Frontal cortex (tissue), 4 donors: ENCODE data around the gene CHGA. TPM values are rescaled to one million over a fixed set of nuclear protein-coding genes. Genes with fewer than 3 reads are reported as not detected.
A peak's percentile ranks its signal among the peaks of the same experiment; 100 is the strongest.

Source experiments
- DNase-seq, 2 donors: peaks; one replicate each; pipeline ENCODE4 v3.0.0; 2012; ENCODE audit warnings: low spot score in 2 of 2
- FAIRE-seq: peaks from 2 replicates; lab custom pipeline; 2012; peaks lifted over from hg19 to GRCh38; lab: Jason Lieb, UNC
- total RNA-seq: library from RNA; depleted of rRNA; stranded (reverse); fragments of >200 nt; gene quantifications from one replicate; pipeline ENCODE4 v1.2.3, GENCODE V29; 2014
- donor health status: control.
- donor health status: control.
- donor health status: control.

CHGA gene
- total RNA-seq, 1 donor from 2014 or later, result 39.5 TPM

GRCh38 chr14:92956961-92957360, 34.0 kb downstream of the CHGA start:
- no peak for DNase-seq
- FAIRE-seq, result no peak

- FAIRE-seq, result no peak
- peak; percentile 60 to 67 for DNase-seq
These were observed 35.6 kb downstream of the CHGA start for GRCh38 chr14:92958373-92959188.

GRCh38 chr14:92959189-92959531, 36.2 kb downstream of the CHGA start:
- FAIRE-seq, result no peak
- peak; percentile 67 to 74 for DNase-seq

- FAIRE-seq, result no peak
- DNase-seq, result no peak
These were observed 37.1 kb downstream of the CHGA start for GRCh38 chr14:92959761-92960680.

GRCh38 chr14:92960706-92961566, 38.0 kb downstream of the CHGA start:
- FAIRE-seq (no peak), DNase-seq (no peak)

- no peak for FAIRE-seq
- DNase-seq, result no peak
These were observed 38.6 kb downstream of the CHGA start for GRCh38 chr14:92961567-92961855.

GRCh38 chr14:92962031-92962830, 39.3 kb downstream of the CHGA start:
- DNase-seq (no peak), FAIRE-seq (no peak)

GRCh38 chr14:92962831-92963095, 39.8 kb downstream of the CHGA start:
- DNase-seq (no peak), FAIRE-seq (no peak)

- no peak for FAIRE-seq
- DNase-seq, result no peak
These were observed 40.6 kb downstream of the CHGA start for GRCh38 chr14:92963301-92964123.

GRCh38 chr14:92964124-92965109, 41.5 kb downstream of the CHGA start:
- FAIRE-seq, result no peak
- no peak for DNase-seq

- no peak for DNase-seq
- FAIRE-seq, result no peak
These were observed 42.3 kb downstream of the CHGA start for GRCh38 chr14:92965281-92965680.

GRCh38 chr14:92967346-92967926, 44.5 kb downstream of the CHGA start:
- FAIRE-seq, result no peak
- DNase-seq, result no peak

GRCh38 chr14:92968291-92969020, 45.5 kb downstream of the CHGA start:
- FAIRE-seq (no peak), DNase-seq (no peak)

- DNase-seq, result no peak
- no peak for FAIRE-seq
These were observed 46.5 kb downstream of the CHGA start for GRCh38 chr14:92969430-92969829.

- FAIRE-seq, result no peak
- no peak for DNase-seq
These were observed 46.9 kb downstream of the CHGA start for GRCh38 chr14:92969871-92970270.

- no peak for DNase-seq
- FAIRE-seq, result no peak
These were observed 47.3 kb downstream of the CHGA start for GRCh38 chr14:92970271-92970670.
